Endothelial cell of umbilical vein (primary cell): ENCODE measurements around the gene VGLL3. TPM values are rescaled to one million over a fixed set of nuclear protein-coding genes. Genes with fewer than 3 reads are reported as not detected.

Experiments used
- BruUV-seq: library from RNA; stranded (reverse); fragments of 400-500 nt; replicated peaks from 2 replicates; lab custom pipeline; 2021; lab: Mats Ljungman, UMichigan
- CTCF ChIA-PET: fragments of 300-600, 350-600 bp; sonication (Branson Sonifier 250); formaldehyde crosslinking; loops from one replicate; lab custom pipeline; 2021; ENCODE audit warnings: antibody characterized with exemption, inconsistent platforms; lab: Charles Lee
- POLR2A ChIA-PET: fragments of 300-600, 350-600 bp; sonication (Branson Sonifier 250); formaldehyde crosslinking; loops from one replicate; lab custom pipeline; 2021; ENCODE audit warnings: antibody characterized with exemption, inconsistent platforms; lab: Charles Lee
- DNase-seq: peaks from one replicate; pipeline ENCODE4 v3.0.0-alpha.2; 2011; ENCODE audit warnings: low read depth, low spot score
- FAIRE-seq: peaks from 2 replicates; lab custom pipeline; 2011; peaks lifted over from hg19 to GRCh38; lab: Jason Lieb, UNC
- H2AFZ ChIP-seq: 2 replicates; pipeline ENCODE4 v1.6.0; 2012; ENCODE audit warnings: low read depth, low read length, control low read depth, inconsistent platforms
- H3K27ac ChIP-seq: 2 replicates; pipeline ENCODE4 v1.5.1; 2011; ENCODE audit warnings: low read depth, mild to moderate bottlenecking, control low read depth, low read length, moderate library complexity; ENCODE audit not compliant: insufficient read depth
- H3K27me3 ChIP-seq, 2 experiments: 2 replicates each; pipeline versions ENCODE4 v1.6.0 to v1.6.1; 2011; ENCODE audit warnings: low read length in 2 of 2, mixed read lengths in 1 of 2; ENCODE audit not compliant: control insufficient read depth in 2 of 2, insufficient read depth in 2 of 2
- H3K36me3 ChIP-seq, 2 experiments: 2 replicates in 1 of 2; 3 replicates in 1 of 2; pipeline ENCODE4 v1.5.1; 2011; ENCODE audit warnings: low read length in 2 of 2, mild to moderate bottlenecking in 1 of 2, moderate library complexity in 1 of 2; ENCODE audit not compliant: control insufficient read depth in 2 of 2, insufficient read depth in 2 of 2; ENCODE audit errors: extremely low read depth in 1 of 2
- H3K4me1 ChIP-seq: 3 replicates; pipeline ENCODE4 v1.5.1; 2011; ENCODE audit warnings: mild to moderate bottlenecking, low read length; ENCODE audit not compliant: control insufficient read depth, insufficient read depth; ENCODE audit errors: extremely low read depth
- H3K4me2 ChIP-seq: 2 replicates; pipeline ENCODE4 v1.6.1; 2011; ENCODE audit warnings: low read length, control low read depth, mixed read lengths; ENCODE audit not compliant: insufficient read depth
- H3K4me3 ChIP-seq, 3 experiments: fragments of 200-600 bp in 1 of 3; sonication (generic), shearing (Covaris generic) in 1 of 3; replicated peaks in 1 of 3; 2 replicates each; pipeline ENCODE4 v1.5.1; 2011 to 2016; ENCODE audit warnings: control low read depth in 3 of 3, low read length in 3 of 3, mild to moderate bottlenecking in 2 of 3, inconsistent platforms in 1 of 3, low read depth in 1 of 3, moderate library complexity in 1 of 3; ENCODE audit not compliant: insufficient read depth in 1 of 3
- H3K79me2 ChIP-seq: 2 replicates; pipeline ENCODE4 v1.6.0; 2012; ENCODE audit warnings: low read length, inconsistent platforms; ENCODE audit not compliant: control insufficient read depth, insufficient read depth
- H3K9ac ChIP-seq: replicated peaks from 2 replicates; pipeline ENCODE3; 2011; ENCODE audit warnings: low read length, control low read depth; ENCODE audit not compliant: insufficient read depth; ENCODE audit errors: extremely low read depth
- H3K9me1 ChIP-seq: replicated peaks from 3 replicates; pipeline ENCODE4 v1.6.0; 2011; ENCODE audit warnings: mild to moderate bottlenecking, low read length; ENCODE audit not compliant: control insufficient read depth, insufficient read depth; ENCODE audit errors: extremely low read depth
- H3K9me3 ChIP-seq: replicated peaks from 2 replicates; pipeline ENCODE4 v1.5.1; 2012; ENCODE audit warnings: low read length, inconsistent platforms; ENCODE audit not compliant: control insufficient read depth, insufficient read depth
- H4K20me1 ChIP-seq: replicated peaks from 2 replicates; pipeline ENCODE3; 2011; ENCODE audit warnings: mild to moderate bottlenecking, low read length; ENCODE audit not compliant: control insufficient read depth, insufficient read depth; ENCODE audit errors: extremely low read depth
- EZH2 ChIP-seq: IDR thresholded peaks from 2 replicates; pipeline ENCODE4 v1.6.1; 2012; ENCODE audit warnings: borderline replicate concordance, low read depth, mild to moderate bottlenecking, moderate library complexity, low read length, inconsistent platforms; ENCODE audit not compliant: severe bottlenecking
- FOS ChIP-seq: IDR thresholded peaks from 2 replicates; pipeline ENCODE4 v1.6.1; 2011; ENCODE audit warnings: mild to moderate bottlenecking, low read length, moderate library complexity, borderline replicate concordance; ENCODE audit not compliant: insufficient read depth
- GATA2 ChIP-seq: IDR thresholded peaks from 2 replicates; pipeline ENCODE4 v1.7.0; 2011; ENCODE audit warnings: low read depth, mild to moderate bottlenecking, moderate library complexity, mixed read lengths, low read length; ENCODE audit not compliant: insufficient read length, insufficient read depth
- JUN ChIP-seq: IDR thresholded peaks from 2 replicates; pipeline ENCODE4 v1.6.1; 2011; ENCODE audit warnings: borderline replicate concordance, low read depth; ENCODE audit not compliant: insufficient read length, insufficient read depth
- MYC ChIP-seq: IDR thresholded peaks from one replicate; pipeline ENCODE4 v1.6.1; 2011; ENCODE audit warnings: mild to moderate bottlenecking, low read depth, low read length
- POLR2A ChIP-seq: IDR thresholded peaks from 2 replicates; pipeline ENCODE4 v1.6.1; 2012; ENCODE audit warnings: low read depth, mild to moderate bottlenecking, control low read depth, low read length
- POLR2AphosphoS5 ChIP-seq: IDR thresholded peaks from 2 replicates; pipeline ENCODE4 v1.6.1; 2012; ENCODE audit warnings: low read depth, mild to moderate bottlenecking, control low read depth, low read length, moderate library complexity; ENCODE audit not compliant: insufficient read depth
- dilution Hi-C: fragments of 300-500 bp; cut with MboI; formaldehyde crosslinking; loops from one replicate; pipeline ENCODE4 v1.15.0; 2019; ENCODE audit warnings: low sequenced_read_pairs; ENCODE audit not compliant: extremely low pct_ligation_motif_present
- intact Hi-C: fragments of 100-400 bp; cut with micrococcal nuclease; formaldehyde crosslinking; loops from one replicate; pipeline ENCODE4 v1.10.0; 2022
- polyA plus RNA-seq, 4 experiments: library from polyadenylated mRNA; depleted of rRNA in 3 of 4; stranded (reverse) in 3 of 4; unstranded in 1 of 4; fragments of >200 nt; gene quantifications; 2 replicates each; pipeline versions ENCODE4 v1.2.1 to v1.2.3, GENCODE V29; 2011 to 2012; ENCODE audit warnings: missing spikeins in 1 of 4
- total RNA-seq: library from RNA; stranded (reverse); gene quantifications from 2 replicates; pipeline ENCODE4 v1.2.3, GENCODE V29; 2021
- TF ChIP-seq, protein P1 (sequence below): IDR thresholded peaks from 2 replicates; pipeline ENCODE4 v1.6.1; 2011; ENCODE audit not compliant: insufficient read depth, insufficient read length
- TF ChIP-seq, protein P2 (sequence below), 2 donors: IDR thresholded peaks; 1 replicate in 1 of 2; 2 replicates in 1 of 2; pipeline ENCODE4 v1.5.1; 2011; ENCODE audit warnings: low read length in 2 of 2, mild to moderate bottlenecking in 2 of 2, moderate library complexity in 2 of 2, control low read depth in 1 of 2, inconsistent platforms in 1 of 2, low read depth in 1 of 2; ENCODE audit not compliant: insufficient read depth in 1 of 2; ENCODE audit errors: extremely low read depth in 1 of 2

VGLL3 gene
- total and polyA plus RNA-seq, 2 donors (not counting 3 experiments of a cell fraction or from before 2014, with no cell fraction given): 4.2 to 12.0 TPM

DNA sequence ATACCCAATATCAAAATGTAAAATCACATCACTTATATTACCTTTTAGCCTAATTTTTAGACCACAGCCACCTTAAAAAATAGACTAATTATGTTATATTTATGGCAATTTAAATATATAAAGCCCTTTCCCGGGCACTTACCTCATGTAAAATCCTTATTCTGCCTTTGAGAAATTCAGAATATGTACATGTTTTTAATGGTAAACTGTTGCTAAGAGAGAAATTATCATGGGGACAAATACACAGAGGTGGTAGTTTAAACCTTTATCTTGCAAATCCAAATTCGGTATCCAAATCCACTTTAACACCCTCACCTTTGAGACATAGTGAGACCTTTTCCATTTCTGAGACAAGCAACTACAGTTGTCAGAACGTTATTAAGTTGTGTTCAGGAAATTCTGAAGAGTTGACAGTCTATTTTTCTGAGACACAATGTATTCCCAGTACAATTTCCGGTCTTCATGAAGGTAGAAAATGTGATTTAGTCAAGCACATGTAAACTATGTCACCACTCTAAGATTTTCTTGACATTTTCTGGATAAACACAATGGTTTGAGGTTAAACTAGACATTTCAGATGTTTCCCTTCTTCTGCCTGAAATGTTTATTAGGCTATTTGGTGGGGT, 10.6 kb upstream of the VGLL3 start:
- Histone ChIP-seq H3K4me3 (no peak overlapping the region), H3K27me3 (peaks cover 0 to 5% of the 10 kb centered on the region in 2 experiments), H3K9ac (no peak overlapping the region), H3K36me3 (no peaks in the 10 kb centered on the region), H3K79me2 (no peaks in the 10 kb centered on the region), H3K9me3 (no peaks in the 10 kb centered on the region), H3K27ac (no peak overlapping the region), H3K9me1 (no peaks in the 10 kb centered on the region), H2AFZ (no peak overlapping the region), H3K4me2 (no peak overlapping the region), H3K4me1 (no peaks in the 10 kb centered on the region), H4K20me1 (no peaks in the 10 kb centered on the region)
- dilution Hi-C loops (no loop called here), intact Hi-C loops (no loop called here)
- TF ChIP-seq JUN: no peak
- no peak for TF ChIP-seq EZH2
- TF ChIP-seq POLR2AphosphoS5: no peak
- POLR2A ChIA-PET: no interaction called here
- FAIRE-seq (no peak), DNase-seq (no peak)
- CTCF ChIA-PET: no interaction called here
- BruUV-seq: no TSS peak

DNA sequence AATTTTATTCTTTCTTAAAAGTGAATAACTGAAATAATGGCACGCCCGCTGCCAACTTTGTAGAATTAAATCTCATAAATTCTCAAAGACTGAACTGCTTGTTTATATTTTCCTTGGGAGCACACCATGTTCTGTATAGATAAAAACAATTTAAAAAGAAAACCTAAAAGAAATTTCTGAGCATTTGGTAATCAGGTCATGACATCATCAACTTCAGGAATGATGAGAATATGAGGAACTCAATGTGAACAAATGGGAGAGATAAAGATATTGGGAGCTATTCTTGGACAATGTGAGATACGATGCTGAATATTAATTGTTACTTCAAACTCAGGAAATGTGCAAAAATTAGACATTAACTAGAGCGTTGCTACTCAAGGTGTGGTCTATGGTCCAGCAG, 10.0 kb upstream of the VGLL3 start:
- Histone ChIP-seq H3K9ac (no peak overlapping the region), H3K9me3 (no peaks in the 10 kb centered on the region), H3K36me3 (no peaks in the 10 kb centered on the region), H3K27ac (no peak overlapping the region), H3K4me3 (no peak overlapping the region), H3K4me2 (no peak overlapping the region), H4K20me1 (no peaks in the 10 kb centered on the region), H2AFZ (no peak overlapping the region), H3K27me3 (peaks cover 0 to 5% of the 10 kb centered on the region in 2 experiments), H3K79me2 (no peaks in the 10 kb centered on the region), H3K9me1 (no peaks in the 10 kb centered on the region), H3K4me1 (no peaks in the 10 kb centered on the region)
- DNase-seq (no peak), FAIRE-seq (no peak)
- POLR2A ChIA-PET: no interaction called here
- BruUV-seq: no TSS peak
- dilution Hi-C loops (no loop called here), intact Hi-C loops (no loop called here)
- TF ChIP-seq POLR2AphosphoS5 (no peak), GATA2 (no peak), POLR2A (no peak), JUN (no peak), FOS (no peak), MYC (no peak), EZH2 (no peak)
- TF ChIP-seq, protein P1, sequence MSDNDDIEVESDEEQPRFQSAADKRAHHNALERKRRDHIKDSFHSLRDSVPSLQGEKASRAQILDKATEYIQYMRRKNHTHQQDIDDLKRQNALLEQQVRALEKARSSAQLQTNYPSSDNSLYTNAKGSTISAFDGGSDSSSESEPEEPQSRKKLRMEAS: no peak
- TF ChIP-seq, protein P2, sequence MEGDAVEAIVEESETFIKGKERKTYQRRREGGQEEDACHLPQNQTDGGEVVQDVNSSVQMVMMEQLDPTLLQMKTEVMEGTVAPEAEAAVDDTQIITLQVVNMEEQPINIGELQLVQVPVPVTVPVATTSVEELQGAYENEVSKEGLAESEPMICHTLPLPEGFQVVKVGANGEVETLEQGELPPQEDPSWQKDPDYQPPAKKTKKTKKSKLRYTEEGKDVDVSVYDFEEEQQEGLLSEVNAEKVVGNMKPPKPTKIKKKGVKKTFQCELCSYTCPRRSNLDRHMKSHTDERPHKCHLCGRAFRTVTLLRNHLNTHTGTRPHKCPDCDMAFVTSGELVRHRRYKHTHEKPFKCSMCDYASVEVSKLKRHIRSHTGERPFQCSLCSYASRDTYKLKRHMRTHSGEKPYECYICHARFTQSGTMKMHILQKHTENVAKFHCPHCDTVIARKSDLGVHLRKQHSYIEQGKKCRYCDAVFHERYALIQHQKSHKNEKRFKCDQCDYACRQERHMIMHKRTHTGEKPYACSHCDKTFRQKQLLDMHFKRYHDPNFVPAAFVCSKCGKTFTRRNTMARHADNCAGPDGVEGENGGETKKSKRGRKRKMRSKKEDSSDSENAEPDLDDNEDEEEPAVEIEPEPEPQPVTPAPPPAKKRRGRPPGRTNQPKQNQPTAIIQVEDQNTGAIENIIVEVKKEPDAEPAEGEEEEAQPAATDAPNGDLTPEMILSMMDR (IDR thresholded peaks at IDR 0.05; ENCODE audit: extremely low read depth in 1 of 2, insufficient read depth in 1 of 2, low read depth in 1 of 2, low read length in 2 of 2): no peak
- CTCF ChIA-PET: no interaction called here
